OCI-LY7 (cell line): ENCODE measurements around the gene NOL9. TPM values are rescaled to one million over a fixed set of nuclear protein-coding genes. Genes with fewer than 3 reads are reported as not detected.

Experiments
- BruUV-seq: library from RNA; stranded (reverse); fragments of 400-500 nt; replicated peaks from 2 replicates; lab custom pipeline; 2021; lab: Mats Ljungman, UMichigan
- CTCF ChIA-PET: fragments of 300-600 bp; sonication (Branson Sonifier 250); formaldehyde crosslinking; loops from one replicate; lab custom pipeline; 2022; ENCODE audit warnings: antibody characterized with exemption; ENCODE audit not compliant: unreplicated experiment; lab: Charles Lee
- POLR2A ChIA-PET: fragments of 300-600 bp; sonication (Branson Sonifier 250); formaldehyde crosslinking; loops from one replicate; lab custom pipeline; 2022; ENCODE audit warnings: antibody characterized with exemption; lab: Charles Lee
- DNase-seq: peaks from one replicate; pipeline ENCODE4 v3.0.0-alpha.2; 2015; ENCODE audit warnings: low spot score
- H2AFZ ChIP-seq: fragments of 200-600 bp; sonication (generic), shearing (Covaris generic); 2 replicates; pipeline ENCODE4 v1.6.1; 2014; ENCODE audit warnings: mild to moderate bottlenecking, antibody characterized with exemption, low read length, moderate library complexity
- H3K27ac ChIP-seq: fragments of 200-600 bp; sonication (generic); 2 replicates; pipeline ENCODE4 v1.5.1; 2014; ENCODE audit warnings: mixed run types, low read depth, mild to moderate bottlenecking, moderate library complexity, low read length, inconsistent platforms; ENCODE audit not compliant: poor library complexity, severe bottlenecking
- H3K36me3 ChIP-seq: fragments of 200-600 bp; sonication (generic); 2 replicates; pipeline ENCODE4 v1.6.1; 2014; ENCODE audit warnings: mild to moderate bottlenecking, antibody characterized with exemption, low read length, moderate library complexity, mixed read lengths; ENCODE audit not compliant: insufficient read depth
- H3K4me1 ChIP-seq: fragments of 200-600 bp; sonication (generic); 2 replicates; pipeline ENCODE4 v1.5.1; 2014; ENCODE audit warnings: mild to moderate bottlenecking, low read length; ENCODE audit not compliant: insufficient read depth, poor library complexity, severe bottlenecking
- H3K4me2 ChIP-seq: fragments of 200-600 bp; sonication (generic); 2 replicates; pipeline ENCODE4 v1.6.1; 2014; ENCODE audit warnings: mild to moderate bottlenecking, low read length
- H3K4me3 ChIP-seq: fragments of 200-600 bp; sonication (generic); 2 replicates; pipeline ENCODE4 v1.5.1; 2014; ENCODE audit warnings: mild to moderate bottlenecking, low read depth, low read length; ENCODE audit not compliant: poor library complexity, severe bottlenecking
- H3K79me2 ChIP-seq: fragments of 200-600 bp; sonication (generic); 2 replicates; pipeline ENCODE4 v1.6.1; 2016; ENCODE audit warnings: low read depth, mild to moderate bottlenecking, low read length, moderate library complexity, mixed read lengths; ENCODE audit not compliant: insufficient read depth
- H3K9me2 ChIP-seq: fragments of 200-600 bp; sonication (generic); 2 replicates; pipeline ENCODE4 v1.6.1; 2016; ENCODE audit warnings: mild to moderate bottlenecking, low read length, mixed read lengths; ENCODE audit not compliant: insufficient read depth
- H3K9me3 ChIP-seq: fragments of 200-600 bp; sonication (generic); 2 replicates; pipeline ENCODE4 v1.6.1; 2014; ENCODE audit warnings: mild to moderate bottlenecking, mixed run types, low read length, mixed read lengths
- H4K20me1 ChIP-seq: fragments of 200-600 bp; sonication (generic); 2 replicates; pipeline ENCODE4 v1.6.1; 2014; ENCODE audit warnings: mild to moderate bottlenecking, antibody characterized with exemption, low read length, moderate library complexity, mixed read lengths; ENCODE audit not compliant: insufficient read depth
- CTCF ChIP-seq: fragments of 200-600 bp; sonication (generic); conservative IDR thresholded peaks from 2 replicates; pipeline ENCODE4 v1.5.1; 2014; ENCODE audit warnings: mild to moderate bottlenecking, antibody characterized with exemption, low read length, moderate library complexity, mixed read lengths
- EZH2phosphoT487 ChIP-seq: fragments of 200-600 bp; sonication (generic); IDR thresholded peaks from 2 replicates; pipeline ENCODE4 v1.6.1; 2018; ENCODE audit warnings: low read depth, borderline replicate concordance, mild to moderate bottlenecking, mixed run types, antibody characterized with exemption, low read length, moderate library complexity, mixed read lengths
- intact Hi-C: fragments of 100-400 bp; cut with micrococcal nuclease; formaldehyde crosslinking; loops from one replicate; pipeline ENCODE4 v1.10.0; 2022; ENCODE audit not compliant: unreplicated experiment
- total RNA-seq, 2 experiments: library from RNA; depleted of rRNA in 1 of 2; stranded (reverse); fragments of >200 nt in 1 of 2; shearing (Covaris generic) in 1 of 2; gene quantifications; 2 replicates each; pipeline ENCODE4 v1.2.3, GENCODE V29; 2014 to 2022

The NOL9 gene
- total RNA-seq, 2 experiments from 2014 or later, result 39.1 to 58.8 TPM

GRCh38 chr1:6474815-6475282 lies 79.5 kb downstream of the NOL9 start:
- BruUV-seq, result no TSS peak
- H3K27ac ChIP-seq, result no peak overlapping the region
- TF ChIP-seq CTCF (no peak), EZH2phosphoT487 (no peak)
- no peak overlapping the region for H3K4me3 ChIP-seq
- ChIA-PET CTCF (no interaction called here), POLR2A (no interaction called here)
- H3K9me3 ChIP-seq, result no peaks in the 10 kb centered on the region
- no peaks in the 10 kb centered on the region for H3K79me2 ChIP-seq
- no peak for DNase-seq
- no peak overlapping the region for H3K4me2 ChIP-seq
- H3K4me1 ChIP-seq, result no peaks in the 10 kb centered on the region
- no peaks in the 10 kb centered on the region for H3K9me2 ChIP-seq
- H3K36me3 ChIP-seq, result no peaks in the 10 kb centered on the region
- H4K20me1 ChIP-seq, result no peaks in the 10 kb centered on the region
- intact Hi-C loops, result no loop called here
- no peak overlapping the region for H2AFZ ChIP-seq

- Histone ChIP-seq H3K36me3 (no peaks in the 10 kb centered on the region), H3K9me2 (no peaks in the 10 kb centered on the region), H3K79me2 (no peaks in the 10 kb centered on the region), H4K20me1 (no peaks in the 10 kb centered on the region), H3K4me1 (no peaks in the 10 kb centered on the region), H2AFZ (no peak overlapping the region), H3K4me3 (no peak overlapping the region), H3K9me3 (no peaks in the 10 kb centered on the region), H3K27ac (no peak overlapping the region), H3K4me2 (no peak overlapping the region)
- POLR2A ChIA-PET, result no interaction called here
- no TSS peak for BruUV-seq
- intact Hi-C loops, result no loop called here
- CTCF ChIA-PET, result no interaction called here
- no peak for DNase-seq
- TF ChIP-seq CTCF (no peak), EZH2phosphoT487 (no peak)
Measured at GRCh38 chr1:6473974-6474814, 80.1 kb downstream of the NOL9 start.

- Histone ChIP-seq H3K9me3 (no peaks in the 10 kb centered on the region), H3K4me2 (no peak overlapping the region), H3K79me2 (no peaks in the 10 kb centered on the region), H3K36me3 (no peaks in the 10 kb centered on the region), H3K27ac (no peak overlapping the region), H3K4me3 (no peak overlapping the region), H3K9me2 (no peaks in the 10 kb centered on the region), H3K4me1 (no peaks in the 10 kb centered on the region), H4K20me1 (no peaks in the 10 kb centered on the region), H2AFZ (no peak overlapping the region)
- no TSS peak for BruUV-seq
- TF ChIP-seq CTCF, result no peak
- no peak for TF ChIP-seq EZH2phosphoT487
- ChIA-PET POLR2A (interaction anchor here (0.6 kb wide), 1 partner anchor 247 kb away, joined by 5 read pairs; no protein-coding TSS in a partner anchor), CTCF (no interaction called here)
- intact Hi-C loops, result no loop called here
- DNase-seq, result no peak
Measured at GRCh38 chr1:6473156-6473555, 81.2 kb downstream of the NOL9 start.
